IMR-90 (cell line): ENCODE results near the gene RANBP9. TPM values are rescaled to one million over a fixed set of nuclear protein-coding genes. Genes with fewer than 3 reads are reported as not detected.

Experiments
- ATAC-seq: fragments of 200-7000 bp; cut with Tn5 transposase; 2 replicates; pipeline ENCODE4 v1.9.1; 2020; ENCODE audit warnings: low read depth, mild to moderate bottlenecking, moderate library complexity
- BruUV-seq: library from RNA; stranded (reverse); fragments of 400-500 nt; replicated peaks from 2 replicates; lab custom pipeline; 2021; lab: Mats Ljungman, UMichigan
- CTCF ChIA-PET: fragments of 300-600 bp; formaldehyde crosslinking; extraction: SDS; loops from one replicate; lab custom pipeline; 2021; ENCODE audit warnings: antibody characterized with exemption; lab: Yijun Ruan, JAX
- POLR2A ChIA-PET: fragments of 300-600 bp; sonication (Branson Sonifier 250); formaldehyde crosslinking; loops from one replicate; lab custom pipeline; 2022; ENCODE audit warnings: antibody characterized with exemption; ENCODE audit not compliant: unreplicated experiment; lab: Charles Lee
- DNase-seq: peaks from one replicate; pipeline ENCODE4 v3.0.0; 2013
- H2AFZ ChIP-seq: replicated peaks from 2 replicates; pipeline ENCODE3; 2013; ENCODE audit warnings: low read length, mild to moderate bottlenecking; ENCODE audit not compliant: poor library complexity
- H2AK5ac ChIP-seq: 2 replicates; pipeline ENCODE4 v1.6.1; 2013; ENCODE audit warnings: low read depth, low read length, inconsistent platforms
- H2AK9ac ChIP-seq: replicated peaks from 2 replicates; pipeline ENCODE3; 2013; ENCODE audit warnings: mild to moderate bottlenecking, low read depth, low read length, moderate library complexity; ENCODE audit not compliant: poor library complexity
- H2BK120ac ChIP-seq: 2 replicates; pipeline ENCODE4 v1.6.1; 2013; ENCODE audit warnings: low read depth, low read length, inconsistent platforms
- H2BK15ac ChIP-seq: 3 replicates; pipeline ENCODE4 v1.6.1; 2013; ENCODE audit warnings: low read depth, low read length, inconsistent platforms
- H2BK20ac ChIP-seq: 2 replicates; pipeline ENCODE4 v1.6.1; 2013; ENCODE audit warnings: low read depth, mild to moderate bottlenecking, inconsistent platforms, low read length, moderate library complexity
- H2BK5ac ChIP-seq: 2 replicates; pipeline ENCODE4 v1.6.1; 2013; ENCODE audit warnings: mild to moderate bottlenecking, low read depth, low read length, inconsistent platforms; ENCODE audit not compliant: poor library complexity, severe bottlenecking
- H3K14ac ChIP-seq: replicated peaks from 2 replicates; pipeline ENCODE4 v1.6.1; 2013; ENCODE audit warnings: low read depth, low read length, inconsistent platforms
- H3K18ac ChIP-seq: 2 replicates; pipeline ENCODE4 v1.6.1; 2013; ENCODE audit warnings: low read depth, low read length, control low read depth
- H3K23ac ChIP-seq: 2 replicates; pipeline ENCODE4 v1.6.1; 2013; ENCODE audit warnings: low read depth, low read length, inconsistent platforms
- H3K27ac ChIP-seq: 2 replicates; pipeline ENCODE4 v1.5.1; 2013; ENCODE audit warnings: mild to moderate bottlenecking, control low read depth, low read length; ENCODE audit not compliant: insufficient read depth
- H3K27me3 ChIP-seq: 2 replicates; pipeline ENCODE4 v1.6.1; 2013; ENCODE audit warnings: low read length; ENCODE audit not compliant: control insufficient read depth, insufficient read depth
- H3K36me3 ChIP-seq: 2 replicates; pipeline ENCODE4 v1.6.1; 2013; ENCODE audit warnings: low read length, mixed read lengths; ENCODE audit not compliant: control insufficient read depth, insufficient read depth
- H3K4ac ChIP-seq: 2 replicates; pipeline ENCODE4 v1.6.1; 2013; ENCODE audit warnings: low read depth, low read length, inconsistent platforms
- H3K4me1 ChIP-seq: 2 replicates; pipeline ENCODE4 v1.6.1; 2013; ENCODE audit warnings: low read length, mixed read lengths; ENCODE audit not compliant: control insufficient read depth, insufficient read depth
- H3K4me2 ChIP-seq: 2 replicates; pipeline ENCODE4 v1.6.1; 2013; ENCODE audit warnings: low read depth, mild to moderate bottlenecking, control low read depth, low read length, moderate library complexity
- H3K4me3 ChIP-seq: 2 replicates; pipeline ENCODE4 v1.5.1; 2013; ENCODE audit warnings: low read depth, mild to moderate bottlenecking, control low read depth, low read length, moderate library complexity; ENCODE audit not compliant: insufficient read depth
- H3K56ac ChIP-seq: 2 replicates; pipeline ENCODE4 v1.6.1; 2013; ENCODE audit warnings: low read length, inconsistent platforms; ENCODE audit not compliant: insufficient read depth; ENCODE audit errors: extremely low read depth
- H3K79me1 ChIP-seq, 2 experiments: 2 replicates each; pipeline ENCODE4 v1.6.1; 2013; ENCODE audit warnings: low read length in 2 of 2, inconsistent platforms in 1 of 2, low read depth in 1 of 2
- H3K9ac ChIP-seq: 2 replicates; pipeline ENCODE4 v1.6.1; 2013; ENCODE audit warnings: low read depth, low read length, control low read depth
- H3K9me1 ChIP-seq: 2 replicates; pipeline ENCODE4 v1.6.1; 2013; ENCODE audit warnings: low read length, inconsistent platforms; ENCODE audit not compliant: insufficient read depth
- H3K9me3 ChIP-seq: 2 replicates; pipeline ENCODE4 v1.6.1; 2013; ENCODE audit warnings: low read length; ENCODE audit not compliant: control insufficient read depth, insufficient read depth
- H4K20me1 ChIP-seq: 2 replicates; pipeline ENCODE4 v1.6.1; 2013; ENCODE audit warnings: low read length, inconsistent platforms; ENCODE audit not compliant: insufficient read depth
- H4K5ac ChIP-seq: 2 replicates; pipeline ENCODE4 v1.6.1; 2013; ENCODE audit warnings: mild to moderate bottlenecking, low read depth, low read length, control low read depth
- H4K8ac ChIP-seq, 2 experiments: 2 replicates each; pipeline ENCODE4 v1.6.1; 2013; ENCODE audit warnings: low read depth in 2 of 2, low read length in 2 of 2, control low read depth in 1 of 2, inconsistent platforms in 1 of 2
- H4K91ac ChIP-seq: 2 replicates; pipeline ENCODE4 v1.6.1; 2013; ENCODE audit warnings: low read depth, low read length, inconsistent platforms; ENCODE audit not compliant: insufficient read depth
- BHLHE40 ChIP-seq: fragments of 150-350 bp; IDR thresholded peaks from 2 replicates; pipeline ENCODE4 v1.6.1; 2016; ENCODE audit warnings: mild to moderate bottlenecking, low read depth, low read length
- CEBPB ChIP-seq: IDR thresholded peaks from 2 replicates; pipeline ENCODE4 v1.6.1; 2012; ENCODE audit warnings: low read depth, low read length, improper control_type of control experiment
- CHD1 ChIP-seq: IDR thresholded peaks from 2 replicates; pipeline ENCODE4 v1.6.1; 2012; ENCODE audit warnings: low read depth, low read length, improper control_type of control experiment
- CTCF ChIP-seq: conservative IDR thresholded peaks from 2 replicates; pipeline ENCODE4 v1.5.1; 2012; ENCODE audit warnings: mild to moderate bottlenecking, low read depth, low read length, improper control_type of control experiment
- ELK1 ChIP-seq: fragments of 150-350 bp; IDR thresholded peaks from 2 replicates; pipeline ENCODE4 v1.6.1; 2016; ENCODE audit warnings: low read depth, mild to moderate bottlenecking, low read length, moderate library complexity, borderline replicate concordance
- FOS ChIP-seq: fragments of 150-350 bp; IDR thresholded peaks from 2 replicates; pipeline ENCODE4 v1.6.1; 2016; ENCODE audit warnings: low read depth, low read length
- MAFK ChIP-seq: IDR thresholded peaks from 2 replicates; pipeline ENCODE4 v1.6.1; 2012; ENCODE audit warnings: low read depth, low read length, improper control_type of control experiment
- MAZ ChIP-seq: IDR thresholded peaks from 2 replicates; pipeline ENCODE4 v1.6.1; 2012; ENCODE audit warnings: low read depth, mild to moderate bottlenecking, low read length, improper control_type of control experiment, moderate library complexity, borderline replicate concordance
- MXI1 ChIP-seq: IDR thresholded peaks from 2 replicates; pipeline ENCODE4 v1.6.1; 2012; ENCODE audit warnings: low read depth, mild to moderate bottlenecking, low read length, moderate library complexity, borderline replicate concordance
- NFE2L2 ChIP-seq: fragments of 150-350 bp; IDR thresholded peaks from 2 replicates; pipeline ENCODE4 v1.6.1; 2016; ENCODE audit warnings: low read depth, mild to moderate bottlenecking, low read length
- POLR2A ChIP-seq: IDR thresholded peaks from 2 replicates; pipeline ENCODE4 v1.6.1; 2012; ENCODE audit warnings: mild to moderate bottlenecking, low read depth, low read length
- RAD21 ChIP-seq: IDR thresholded peaks from 2 replicates; pipeline ENCODE4 v1.6.1; 2012; ENCODE audit warnings: low read length, improper control_type of control experiment
- RCOR1 ChIP-seq: IDR thresholded peaks from 2 replicates; pipeline ENCODE4 v1.6.1; 2012; ENCODE audit warnings: mild to moderate bottlenecking, low read length, improper control_type of control experiment; ENCODE audit not compliant: insufficient replicate concordance
- RFX5 ChIP-seq: IDR thresholded peaks from 2 replicates; pipeline ENCODE4 v1.8.0; 2012; ENCODE audit warnings: low read depth, mild to moderate bottlenecking, low read length, moderate library complexity
- SMC3 ChIP-seq: fragments of 150-350 bp; IDR thresholded peaks from 2 replicates; pipeline ENCODE4 v1.6.1; 2016; ENCODE audit warnings: low read depth, mild to moderate bottlenecking, antibody characterized with exemption, low read length, moderate library complexity
- WGBS, 2 experiments: methylation state at CpG; one replicate each; pipeline versions ENCODE4 v1.1.5 to v1.1.7; 2013; ENCODE audit warnings: missing lambda C conversion rate in 2 of 2; ENCODE audit not compliant: insufficient read length in 1 of 2; ENCODE audit errors: extremely low coverage in 2 of 2; 5-methylcytosine and 5-hydroxymethylcytosine counted together
- dilution Hi-C: fragments of 300-500 bp; cut with HindIII; formaldehyde crosslinking; loops from one replicate; pipeline ENCODE4 v1.14.3; 2018; ENCODE audit warnings: low sequenced_read_pairs; ENCODE audit not compliant: unreplicated experiment
- in situ Hi-C: fragments of 300-500 bp; cut with MboI; formaldehyde crosslinking; loops from 3 replicates; pipeline ENCODE4 v1.14.3; 2019; ENCODE audit warnings: low sequenced_read_pairs, inconsistent platforms, mixed read lengths
- intact Hi-C: fragments of 100-400 bp; cut with micrococcal nuclease; formaldehyde crosslinking; loops from 2 replicates; pipeline ENCODE4 v1.10.0; 2022
- polyA plus RNA-seq, 3 experiments: library from polyadenylated mRNA; depleted of rRNA; stranded (reverse); fragments of >200 nt; gene quantifications; 2 replicates each; pipeline ENCODE4 v1.2.3, GENCODE V29; 2012; ENCODE audit warnings: low replicate concordance in 1 of 3
- total RNA-seq: library from RNA; depleted of rRNA; stranded (reverse); fragments of >200 nt; gene quantifications from 2 replicates; pipeline ENCODE4 v1.2.3, GENCODE V29; 2012
- TF ChIP-seq, protein P1 (sequence below): fragments of 150-350 bp; IDR thresholded peaks from 2 replicates; pipeline ENCODE4 v1.6.1; 2017; ENCODE audit warnings: mild to moderate bottlenecking, antibody characterized with exemption, low read length, low read depth

RANBP9 gene
- total and polyA plus RNA-seq, 2 of the 4 experiments (the other 2 are of a cell fraction): 17.7 to 27.8 TPM

DNA sequence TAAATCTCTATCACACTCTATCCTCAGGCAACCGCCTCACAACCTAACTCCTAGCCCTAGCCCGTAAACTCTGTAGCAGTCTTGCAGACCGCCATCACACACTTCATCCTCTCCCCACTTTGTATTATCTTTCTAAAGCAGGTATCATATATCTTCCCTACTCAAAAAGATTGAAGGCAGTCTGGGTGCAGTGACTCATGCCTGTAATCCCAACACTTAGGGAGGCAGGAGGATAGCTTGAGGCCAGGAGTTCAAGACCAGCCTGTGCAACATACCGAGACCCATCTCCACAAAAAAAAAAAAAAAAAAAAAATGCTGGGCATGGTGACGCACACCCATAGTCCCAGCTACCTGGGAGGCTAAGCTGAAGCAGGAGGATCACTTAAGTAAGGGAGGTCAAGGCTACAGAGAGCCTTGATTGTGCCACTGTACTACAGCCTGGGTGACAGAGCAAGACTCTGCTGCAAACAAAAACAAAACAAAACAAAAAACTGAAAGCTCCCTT is 22.9 kb downstream of the RANBP9 start:
- intact Hi-C loops (no loop called here), in situ Hi-C loops (no loop called here), dilution Hi-C loops (no loop called here)
- Histone ChIP-seq H2BK15ac (no peak overlapping the region), H3K14ac (0 out of 2 replicates have a peak overlapping the region, but pooled peaks have one; percentile 41), H3K9me3 (no peaks in the 10 kb centered on the region), H3K27me3 (no peaks in the 10 kb centered on the region), H3K9ac (no peak overlapping the region), H3K4ac (no peak overlapping the region), H4K20me1 (peaks cover 23% of the 10 kb centered on the region), H3K4me2 (no peak overlapping the region), H4K8ac (no peak overlapping the region), H2BK20ac (no peak overlapping the region), H3K9me1 (0 out of 2 replicates have a peak, but pooled peaks cover 7% of the 10 kb centered on the region), H3K23ac (peak overlapping the region; percentile 20; the same call in 1 of the 2 replicates), H2AFZ (no peak overlapping the region), H3K4me3 (no peak overlapping the region), H2AK5ac (no peak overlapping the region), H2BK120ac (no peak overlapping the region), H3K18ac (no peak overlapping the region), H4K91ac (no peak overlapping the region), H2AK9ac (no peak overlapping the region), H2BK5ac (no peak overlapping the region), H3K36me3 (peaks cover 6% of the 10 kb centered on the region; the same call in 1 of the 2 replicates), H3K56ac (no peak overlapping the region), H3K79me1 (peaks cover 34 to 77% of the 10 kb centered on the region in 2 experiments), H3K4me1 (no peaks in the 10 kb centered on the region), H3K27ac (no peak overlapping the region), H4K5ac (no peak overlapping the region)
- 100% methylated on average over 1 of the region's 5 CpGs; no CpG with 5 or more reads in 1 of the 2 experiments for WGBS, 2 experiments
- no TSS peak for BruUV-seq
- no peak for ATAC-seq
- no peak for TF ChIP-seq RCOR1
- TF ChIP-seq BHLHE40: no peak
- no peak for TF ChIP-seq MAZ
- TF ChIP-seq CTCF: no peak
- TF ChIP-seq, protein P1, sequence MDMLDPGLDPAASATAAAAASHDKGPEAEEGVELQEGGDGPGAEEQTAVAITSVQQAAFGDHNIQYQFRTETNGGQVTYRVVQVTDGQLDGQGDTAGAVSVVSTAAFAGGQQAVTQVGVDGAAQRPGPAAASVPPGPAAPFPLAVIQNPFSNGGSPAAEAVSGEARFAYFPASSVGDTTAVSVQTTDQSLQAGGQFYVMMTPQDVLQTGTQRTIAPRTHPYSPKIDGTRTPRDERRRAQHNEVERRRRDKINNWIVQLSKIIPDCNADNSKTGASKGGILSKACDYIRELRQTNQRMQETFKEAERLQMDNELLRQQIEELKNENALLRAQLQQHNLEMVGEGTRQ: no peak
- TF ChIP-seq NFE2L2: no peak
- no peak for TF ChIP-seq CEBPB
- no peak for TF ChIP-seq RFX5
- no peak for TF ChIP-seq MXI1
- no peak for TF ChIP-seq MAFK
- TF ChIP-seq ELK1: no peak
- no peak for TF ChIP-seq RAD21
- no peak for TF ChIP-seq CHD1
- TF ChIP-seq SMC3: no peak
- TF ChIP-seq POLR2A: no peak
- no peak for TF ChIP-seq FOS
- POLR2A ChIA-PET: no interaction called here
- no peak for DNase-seq
- CTCF ChIA-PET: interaction anchor here (0.6 to 0.7 kb wide), 2 partner anchors 61 to 382 kb away, joined by 3 to 9 read pairs; no protein-coding TSS in a partner anchor
